Measurements from ENCODE around the gene SBK3.
"Not testable (repeated sequence)": the region's sequence is repeated elsewhere in the genome, so short reads cannot be mapped to it uniquely, and the experiment has no call there.

SBK3 gene

DNA sequence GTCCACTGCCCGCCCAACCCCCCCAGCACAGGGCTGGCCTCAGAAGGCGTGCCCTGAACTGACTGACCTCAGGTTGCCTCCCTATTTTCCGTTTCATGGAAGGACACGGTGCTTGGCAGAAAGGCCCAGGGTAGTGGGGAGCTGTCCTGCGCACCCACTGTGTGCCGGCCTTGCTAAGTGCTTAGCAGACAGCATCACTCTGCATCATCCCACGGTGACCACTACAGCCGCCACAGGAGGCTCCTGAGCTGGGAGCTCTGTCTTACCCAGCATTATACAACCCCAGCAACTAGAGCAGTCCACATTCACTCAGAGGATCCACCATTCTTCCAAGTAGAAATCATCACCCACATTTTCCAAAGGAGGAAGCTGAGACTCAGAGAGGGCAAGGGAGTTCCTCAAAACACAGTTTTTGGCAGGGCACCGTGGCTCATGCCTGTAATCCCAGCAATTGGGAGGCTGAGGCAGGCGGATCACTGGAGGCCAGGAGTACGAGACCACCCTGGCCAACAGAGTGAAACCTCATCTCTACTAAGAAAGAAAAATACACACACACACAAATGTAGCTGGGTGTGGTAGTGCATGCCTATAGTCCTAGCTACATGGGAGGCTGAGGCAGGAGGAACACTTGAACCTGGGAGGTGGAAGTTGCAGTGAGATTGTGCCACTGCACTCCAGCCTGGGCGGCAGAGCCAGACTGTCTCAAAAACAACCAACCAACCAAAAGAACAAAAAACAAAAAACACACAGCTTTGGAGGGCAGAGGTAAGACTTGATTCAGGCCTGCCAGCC is 10.0 kb downstream of the SBK3 start:
- Histone ChIP-seq H3K9ac (ENCODE audit: low read length) (no peak overlapping the region), H3K27ac (ENCODE audit: low read length) (no peak overlapping the region)
- TF ChIP-seq EZH2phosphoT487 (IDR thresholded peaks at IDR 0.05; ENCODE audit: low read length) (no peak), EZH2 (optimal IDR thresholded peaks at IDR 0.05; ENCODE audit: low read depth, low read length) (no peak)
- TF ChIP-seq, protein P1, sequence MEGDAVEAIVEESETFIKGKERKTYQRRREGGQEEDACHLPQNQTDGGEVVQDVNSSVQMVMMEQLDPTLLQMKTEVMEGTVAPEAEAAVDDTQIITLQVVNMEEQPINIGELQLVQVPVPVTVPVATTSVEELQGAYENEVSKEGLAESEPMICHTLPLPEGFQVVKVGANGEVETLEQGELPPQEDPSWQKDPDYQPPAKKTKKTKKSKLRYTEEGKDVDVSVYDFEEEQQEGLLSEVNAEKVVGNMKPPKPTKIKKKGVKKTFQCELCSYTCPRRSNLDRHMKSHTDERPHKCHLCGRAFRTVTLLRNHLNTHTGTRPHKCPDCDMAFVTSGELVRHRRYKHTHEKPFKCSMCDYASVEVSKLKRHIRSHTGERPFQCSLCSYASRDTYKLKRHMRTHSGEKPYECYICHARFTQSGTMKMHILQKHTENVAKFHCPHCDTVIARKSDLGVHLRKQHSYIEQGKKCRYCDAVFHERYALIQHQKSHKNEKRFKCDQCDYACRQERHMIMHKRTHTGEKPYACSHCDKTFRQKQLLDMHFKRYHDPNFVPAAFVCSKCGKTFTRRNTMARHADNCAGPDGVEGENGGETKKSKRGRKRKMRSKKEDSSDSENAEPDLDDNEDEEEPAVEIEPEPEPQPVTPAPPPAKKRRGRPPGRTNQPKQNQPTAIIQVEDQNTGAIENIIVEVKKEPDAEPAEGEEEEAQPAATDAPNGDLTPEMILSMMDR (IDR thresholded peaks at IDR 0.05; ENCODE audit: low read length): no peak

GRCh38 chr19:55534280-55534679 is 11.1 kb downstream of the SBK3 start:
- H3K4me3 ChIP-seq (ENCODE audit: low read length); H3K4me2 ChIP-seq (ENCODE audit: low read depth, low read length); H3K79me2 ChIP-seq (ENCODE audit: low read length); H3K9ac ChIP-seq (ENCODE audit: low read length); H2AFZ ChIP-seq (ENCODE audit: low read length); H3K9me3 ChIP-seq (replicated peaks; ENCODE audit: insufficient read depth, low read length); H3K4me1 ChIP-seq (ENCODE audit: low read length); H4K20me1 ChIP-seq (ENCODE audit: insufficient read depth, low read length); H3K27ac ChIP-seq (ENCODE audit: low read length); H3F3A ChIP-seq (ENCODE audit: insufficient read depth, low read length); DNase-seq; H3K36me3 ChIP-seq (replicated peaks; ENCODE audit: insufficient read depth, low read length); H3K9me2 ChIP-seq (replicated peaks; ENCODE audit: insufficient read depth, low read length): not testable (repeated sequence)
- H3K27me3 ChIP-seq (replicated peaks; ENCODE audit: insufficient read depth, low read length): peaks cover 57% of the 10 kb centered on the region

More for the DNA sequence above, 10.0 kb downstream of the SBK3 start:
- Histone ChIP-seq H4K20me1 (ENCODE audit: insufficient read depth, low read length) (no peaks in the 10 kb centered on the region), H3K27me3 (replicated peaks; ENCODE audit: insufficient read depth, low read length) (peaks cover 64% of the 10 kb centered on the region), H3K4me3 (ENCODE audit: low read length) (no peak overlapping the region), H3K9me3 (replicated peaks; ENCODE audit: insufficient read depth, low read length) (no peaks in the 10 kb centered on the region), H3K36me3 (replicated peaks; ENCODE audit: insufficient read depth, low read length) (no peaks in the 10 kb centered on the region), H3K9me2 (replicated peaks; ENCODE audit: insufficient read depth, low read length) (no peaks in the 10 kb centered on the region), H3K4me2 (ENCODE audit: low read depth, low read length) (no peak overlapping the region), H2AFZ (ENCODE audit: low read length) (no peak overlapping the region), H3K4me1 (ENCODE audit: low read length) (no peaks in the 10 kb centered on the region), H3K79me2 (ENCODE audit: low read length) (no peaks in the 10 kb centered on the region), H3F3A (ENCODE audit: insufficient read depth, low read length) (no peaks in the 10 kb centered on the region)
- DNase-seq: no peak

DNA sequence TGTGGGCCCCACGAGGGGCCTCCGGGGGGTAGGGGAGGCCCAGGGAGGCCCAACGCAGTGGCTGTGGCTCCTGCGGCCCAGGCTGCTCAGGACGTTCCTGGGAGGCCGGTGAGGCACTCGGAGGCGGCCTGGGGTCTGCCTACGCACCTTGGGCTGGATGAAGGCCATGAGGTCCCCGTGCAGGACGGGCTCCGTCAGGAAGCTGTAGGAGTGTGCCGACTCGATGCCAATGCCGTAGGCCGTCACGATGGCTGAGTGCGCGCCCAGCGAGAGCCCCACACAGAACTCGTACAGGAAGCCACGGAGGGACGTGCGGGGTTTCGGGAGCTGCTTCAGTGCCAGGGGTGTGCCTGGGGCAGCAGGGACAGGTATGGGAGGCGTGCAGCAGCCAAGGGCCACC is 14.3 kb downstream of the SBK3 start:
- TF ChIP-seq EZH2 (optimal IDR thresholded peaks at IDR 0.05; ENCODE audit: low read depth, low read length) (no peak), EZH2phosphoT487 (IDR thresholded peaks at IDR 0.05; ENCODE audit: low read length) (no peak)
- TF ChIP-seq, protein P1 (IDR thresholded peaks at IDR 0.05; ENCODE audit: low read length): no peak
- Histone ChIP-seq H4K20me1 (ENCODE audit: insufficient read depth, low read length) (no peaks in the 10 kb centered on the region), H3K27me3 (replicated peaks; ENCODE audit: insufficient read depth, low read length) (peaks cover 52% of the 10 kb centered on the region), H3K4me3 (ENCODE audit: low read length) (no peak overlapping the region), H3K36me3 (replicated peaks; ENCODE audit: insufficient read depth, low read length) (no peaks in the 10 kb centered on the region), H3F3A (ENCODE audit: insufficient read depth, low read length) (no peaks in the 10 kb centered on the region), H3K4me1 (ENCODE audit: low read length) (no peaks in the 10 kb centered on the region), H3K9ac (ENCODE audit: low read length) (no peak overlapping the region), H3K4me2 (ENCODE audit: low read depth, low read length) (no peak overlapping the region), H3K79me2 (ENCODE audit: low read length) (no peaks in the 10 kb centered on the region), H3K27ac (ENCODE audit: low read length) (no peak overlapping the region), H3K9me3 (replicated peaks; ENCODE audit: insufficient read depth, low read length) (no peaks in the 10 kb centered on the region), H3K9me2 (replicated peaks; ENCODE audit: insufficient read depth, low read length) (no peaks in the 10 kb centered on the region), H2AFZ (ENCODE audit: low read length) (no peak overlapping the region)
- DNase-seq: no peak

DNA sequence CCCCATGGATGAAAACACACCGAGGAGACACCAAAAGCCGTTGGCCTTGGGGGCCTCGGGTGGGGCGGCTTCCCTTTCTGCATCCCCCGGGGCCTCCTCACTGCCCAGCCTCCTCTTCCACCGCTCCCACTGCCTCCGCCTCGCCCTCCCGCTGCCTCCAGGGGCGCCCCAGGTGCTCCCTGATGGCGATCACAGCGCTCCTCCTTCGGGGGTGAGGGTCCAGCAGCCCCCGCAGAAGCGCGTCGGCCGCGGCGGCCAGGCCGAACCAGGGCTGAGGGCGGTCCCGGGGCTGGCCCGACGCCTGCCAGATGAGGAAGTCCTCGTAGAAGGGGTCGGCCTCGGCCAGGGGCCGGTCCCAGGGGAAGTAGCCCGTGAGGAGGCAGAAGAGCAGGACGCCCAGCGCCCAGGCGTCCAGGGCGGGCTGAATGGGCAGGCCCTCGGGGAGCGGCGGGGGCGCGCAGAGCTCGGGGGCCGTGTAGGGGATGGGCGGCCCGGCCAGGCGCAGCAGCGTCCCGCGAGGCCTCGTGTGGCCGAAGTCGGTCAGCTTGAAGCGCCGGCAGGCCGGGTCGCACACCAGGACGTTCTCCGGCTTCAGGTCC is 15.6 kb downstream of the SBK3 start:
- H4K20me1 ChIP-seq (ENCODE audit: insufficient read depth, low read length): no peaks in the 10 kb centered on the region
- H3K36me3 ChIP-seq (replicated peaks; ENCODE audit: insufficient read depth, low read length): no peaks in the 10 kb centered on the region
- peaks cover 57% of the 10 kb centered on the region for H3K27me3 ChIP-seq (replicated peaks; ENCODE audit: insufficient read depth, low read length)

More for the DNA sequence above, 15.6 kb downstream of the SBK3 start:
- Histone ChIP-seq H3F3A (ENCODE audit: insufficient read depth, low read length) (no peaks in the 10 kb centered on the region), H3K4me3 (ENCODE audit: low read length) (no peak overlapping the region), H3K9me2 (replicated peaks; ENCODE audit: insufficient read depth, low read length) (no peaks in the 10 kb centered on the region), H2AFZ (ENCODE audit: low read length) (no peak overlapping the region), H3K79me2 (ENCODE audit: low read length) (no peaks in the 10 kb centered on the region), H3K9me3 (replicated peaks; ENCODE audit: insufficient read depth, low read length) (no peaks in the 10 kb centered on the region), H3K27ac (ENCODE audit: low read length) (no peak overlapping the region), H3K4me1 (ENCODE audit: low read length) (no peaks in the 10 kb centered on the region), H3K9ac (ENCODE audit: low read length) (no peak overlapping the region), H3K4me2 (ENCODE audit: low read depth, low read length) (no peak overlapping the region)
- TF ChIP-seq EZH2 (optimal IDR thresholded peaks at IDR 0.05; ENCODE audit: low read depth, low read length): no peak
- TF ChIP-seq, protein P1 (IDR thresholded peaks at IDR 0.05; ENCODE audit: low read length): no peak
- TF ChIP-seq EZH2phosphoT487 (IDR thresholded peaks at IDR 0.05; ENCODE audit: low read length): no peak
- no peak for DNase-seq
